ENCODE data around the gene PHLPP1. TPM values are rescaled to one million over a fixed set of nuclear protein-coding genes. Genes with fewer than 3 reads are reported as not detected.

PHLPP1 gene
- total and polyA plus RNA-seq, 2 of the 4 experiments (the other 2 are of a cell fraction): 3.3 to 3.6 TPM

GRCh38 chr18:62977512-62977911, 262.2 kb downstream of the PHLPP1 start:
- intact Hi-C loops (cut with micrococcal nuclease) (no loop called here), in situ Hi-C loops (cut with MboI; ENCODE audit: low sequenced_read_pairs) (loop anchor here (25.0 kb wide), 1 partner anchor 790 kb away; the partner anchor contains the start of genes PIGN and RELCH)

More at GRCh38 chr18:62977512-62977911, 262.2 kb downstream of the PHLPP1 start:
- no peak overlapping the region for H3K18ac ChIP-seq (ENCODE audit: low read depth, low read length)
- no peak overlapping the region for H3K4me2 ChIP-seq (ENCODE audit: low read depth, low read length)
- H3K9ac ChIP-seq (ENCODE audit: low read depth, low read length): no peak overlapping the region
- no CpG with 5 or more reads among the region's 4 CpGs for WGBS, 2 experiments (ENCODE audit: extremely low coverage in 2 of 2, insufficient read length in 1 of 2)
- no peak for ATAC-seq (ENCODE audit: low read depth)
- H2AK9ac ChIP-seq (replicated peaks; ENCODE audit: low read depth, low read length, poor library complexity): no peak overlapping the region
- peaks cover 3% of the 10 kb centered on the region for H3K4me1 ChIP-seq (ENCODE audit: control insufficient read depth, insufficient read depth, low read length)
- H3K4ac ChIP-seq (ENCODE audit: low read depth, low read length): no peak overlapping the region; the same call in 1 of the 2 replicates
- no peak overlapping the region for H4K8ac ChIP-seq (ENCODE audit: low read depth in 2 of 2, low read length in 2 of 2)
- H2BK15ac ChIP-seq (ENCODE audit: low read depth, low read length): no peak overlapping the region
- H3K79me1 ChIP-seq (ENCODE audit: low read depth in 1 of 2, low read length in 2 of 2): no peaks in the 10 kb centered on the region; a peak in 1 of 4 replicates
- H3K14ac ChIP-seq (replicated peaks; ENCODE audit: low read depth, low read length): no peak overlapping the region
- H2BK5ac ChIP-seq (ENCODE audit: low read depth, low read length, poor library complexity, severe bottlenecking): no peak overlapping the region
- ChIA-PET CTCF (interaction anchor here (0.7 to 1.6 kb wide), 3 partner anchors 14 to 262 kb away, joined by 3 to 4 read pairs (median 3); partner anchors contain the start of gene PHLPP1), POLR2A (ENCODE audit: unreplicated experiment) (no interaction called here)
- peaks cover 15% of the 10 kb centered on the region; the same call in 1 of the 2 replicates for H4K20me1 ChIP-seq (ENCODE audit: insufficient read depth, low read length)
- H3K27me3 ChIP-seq (ENCODE audit: control insufficient read depth, insufficient read depth, low read length): no peaks in the 10 kb centered on the region; the same call in 1 of the 2 replicates
- peaks cover 8% of the 10 kb centered on the region; the same call in 1 of the 2 replicates for H3K9me1 ChIP-seq (ENCODE audit: insufficient read depth, low read length)
- no peak overlapping the region; the same call in 1 of the 2 replicates for H2AK5ac ChIP-seq (ENCODE audit: low read depth, low read length)
- no TSS peak for BruUV-seq (replicated peaks)
- no peak overlapping the region for H2BK120ac ChIP-seq (ENCODE audit: low read depth, low read length)
- no peak overlapping the region for H3K27ac ChIP-seq (ENCODE audit: insufficient read depth, low read length)
- dilution Hi-C loops (cut with HindIII; ENCODE audit: low sequenced_read_pairs, unreplicated experiment): no loop called here
- H2AFZ ChIP-seq (replicated peaks; ENCODE audit: low read length, poor library complexity): no peak overlapping the region
- H3K56ac ChIP-seq (ENCODE audit: extremely low read depth, insufficient read depth, low read length): no peak overlapping the region
- H2BK20ac ChIP-seq (ENCODE audit: low read depth, low read length): no peak overlapping the region
- H3K4me3 ChIP-seq (ENCODE audit: insufficient read depth, low read depth, low read length): no peak overlapping the region
- no peaks in the 10 kb centered on the region for H3K9me3 ChIP-seq (ENCODE audit: control insufficient read depth, insufficient read depth, low read length)
- peak; percentile 15 for DNase-seq
- H4K91ac ChIP-seq (ENCODE audit: insufficient read depth, low read depth, low read length): no peak overlapping the region
- H4K5ac ChIP-seq (ENCODE audit: low read depth, low read length): no peak overlapping the region
- TF ChIP-seq, protein P1, sequence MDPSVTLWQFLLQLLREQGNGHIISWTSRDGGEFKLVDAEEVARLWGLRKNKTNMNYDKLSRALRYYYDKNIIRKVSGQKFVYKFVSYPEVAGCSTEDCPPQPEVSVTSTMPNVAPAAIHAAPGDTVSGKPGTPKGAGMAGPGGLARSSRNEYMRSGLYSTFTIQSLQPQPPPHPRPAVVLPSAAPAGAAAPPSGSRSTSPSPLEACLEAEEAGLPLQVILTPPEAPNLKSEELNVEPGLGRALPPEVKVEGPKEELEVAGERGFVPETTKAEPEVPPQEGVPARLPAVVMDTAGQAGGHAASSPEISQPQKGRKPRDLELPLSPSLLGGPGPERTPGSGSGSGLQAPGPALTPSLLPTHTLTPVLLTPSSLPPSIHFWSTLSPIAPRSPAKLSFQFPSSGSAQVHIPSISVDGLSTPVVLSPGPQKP (IDR thresholded peaks at IDR 0.05; ENCODE audit: borderline replicate concordance, low read depth, low read length): no peak
- 0 out of 2 replicates have a peak, but pooled peaks have one; percentile 3 for TF ChIP-seq RAD21 (IDR thresholded peaks at IDR 0.05; ENCODE audit: low read length)
- TF ChIP-seq MAFK (IDR thresholded peaks at IDR 0.05; ENCODE audit: low read depth, low read length): no peak
- TF ChIP-seq RCOR1 (IDR thresholded peaks at IDR 0.05; ENCODE audit: insufficient replicate concordance, low read length): no peak
- no peak overlapping the region for H3K23ac ChIP-seq (ENCODE audit: low read depth, low read length)
- H3K36me3 ChIP-seq (ENCODE audit: control insufficient read depth, insufficient read depth, low read length): peaks cover 13% of the 10 kb centered on the region

Measured in IMR-90 (cell line).